Measurements from ENCODE around the gene SLC13A1.
"Not testable (repeated sequence)": the region's sequence is repeated elsewhere in the genome, so short reads cannot be mapped to it uniquely, and the experiment has no call there.

Gene SLC13A1, protein sequence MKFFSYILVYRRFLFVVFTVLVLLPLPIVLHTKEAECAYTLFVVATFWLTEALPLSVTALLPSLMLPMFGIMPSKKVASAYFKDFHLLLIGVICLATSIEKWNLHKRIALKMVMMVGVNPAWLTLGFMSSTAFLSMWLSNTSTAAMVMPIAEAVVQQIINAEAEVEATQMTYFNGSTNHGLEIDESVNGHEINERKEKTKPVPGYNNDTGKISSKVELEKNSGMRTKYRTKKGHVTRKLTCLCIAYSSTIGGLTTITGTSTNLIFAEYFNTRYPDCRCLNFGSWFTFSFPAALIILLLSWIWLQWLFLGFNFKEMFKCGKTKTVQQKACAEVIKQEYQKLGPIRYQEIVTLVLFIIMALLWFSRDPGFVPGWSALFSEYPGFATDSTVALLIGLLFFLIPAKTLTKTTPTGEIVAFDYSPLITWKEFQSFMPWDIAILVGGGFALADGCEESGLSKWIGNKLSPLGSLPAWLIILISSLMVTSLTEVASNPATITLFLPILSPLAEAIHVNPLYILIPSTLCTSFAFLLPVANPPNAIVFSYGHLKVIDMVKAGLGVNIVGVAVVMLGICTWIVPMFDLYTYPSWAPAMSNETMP

DNA sequence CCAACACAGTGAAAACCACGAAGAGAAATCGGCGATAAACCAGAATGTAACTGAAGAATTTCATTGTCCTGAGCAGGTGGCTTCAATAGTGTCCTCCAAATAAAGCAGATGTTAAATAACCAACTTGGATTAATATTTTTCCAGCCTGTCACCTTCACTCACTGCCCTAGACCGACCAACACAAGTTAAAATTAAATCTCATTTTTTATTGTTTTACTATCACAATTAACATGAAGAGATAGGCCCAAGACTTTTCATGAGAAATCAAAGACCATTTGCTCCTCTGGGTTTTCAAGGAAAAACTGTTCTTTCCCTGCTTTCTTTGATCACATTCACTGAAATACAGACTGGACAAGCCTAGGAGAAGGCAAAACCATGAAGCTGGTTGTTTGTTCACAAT, at the start of gene SLC13A1:
TSS of gene SLC13A1 (minus strand) at position 87 of the 400 bp plus-strand sequence. CDS start at position 64, 23 bp downstream.
- Histone ChIP-seq H3K9me3 (ENCODE audit: low read length) (no peaks in the 10 kb centered on the region), H2AFZ (ENCODE audit: low read depth, low read length) (no peak within 1 kb of the TSS), H3K27me3 (ENCODE audit: insufficient read depth, low read length) (no peaks in the 10 kb centered on the region)

GRCh38 chr7:123244768-123245167, 45.0 kb upstream of the SLC13A1 start:
- Histone ChIP-seq H3K4me1 (ENCODE audit: insufficient read depth, low read length) (peaks cover 8% of the 10 kb centered on the region), H3K9me3 (ENCODE audit: low read length) (no peaks in the 10 kb centered on the region), H3K36me3 (ENCODE audit: insufficient read depth, low read length) (no peaks in the 10 kb centered on the region), H2AFZ (ENCODE audit: low read depth, low read length) (no peak overlapping the region), H3K27me3 (ENCODE audit: insufficient read depth, low read length) (no peaks in the 10 kb centered on the region), H3K4me3 (ENCODE audit: low read length) (no peak overlapping the region)

More for the DNA sequence above, at the start of gene SLC13A1:
- Histone ChIP-seq H3K4me3 (ENCODE audit: low read length) (no peak within 1 kb of the TSS), H3K36me3 (ENCODE audit: insufficient read depth, low read length) (no peaks in the 10 kb centered on the region), H3K4me1 (ENCODE audit: insufficient read depth, low read length) (no peaks in the 10 kb centered on the region)

DNA sequence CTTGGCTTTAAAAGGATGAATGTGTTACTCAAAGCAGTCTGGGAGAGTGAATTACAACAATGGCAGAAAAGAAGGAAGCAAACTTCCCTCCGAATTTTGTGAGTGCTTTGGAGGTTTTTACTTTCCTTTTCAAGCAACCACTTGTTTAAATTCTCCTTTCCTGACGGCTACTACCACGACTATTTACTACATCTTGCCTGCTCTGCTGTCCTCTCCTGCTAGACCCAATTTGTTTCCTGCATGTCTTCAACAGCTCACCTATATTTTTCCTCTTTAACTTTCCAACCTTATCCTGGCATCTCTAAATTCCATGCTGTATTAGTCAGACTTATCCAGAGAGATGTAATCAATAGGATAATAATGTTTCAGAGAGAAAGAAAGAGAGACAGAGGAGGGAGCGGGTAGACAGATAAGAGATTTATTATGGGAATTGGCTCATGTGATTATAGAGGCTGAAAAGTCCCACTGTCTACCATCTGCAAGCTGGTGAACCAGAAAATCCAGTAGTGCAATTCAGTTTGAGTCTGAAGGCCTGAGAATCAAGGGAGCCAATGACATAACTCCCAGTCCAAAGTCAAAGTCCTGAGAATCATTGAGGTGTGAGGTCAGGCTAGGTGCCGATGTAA, 42.8 kb upstream of the SLC13A1 start:
- no peaks in the 10 kb centered on the region for H3K27me3 ChIP-seq (ENCODE audit: insufficient read depth, low read length)
- no peak overlapping the region for H2AFZ ChIP-seq (ENCODE audit: low read depth, low read length)
- H3K4me1 ChIP-seq (ENCODE audit: insufficient read depth, low read length): peaks cover 8% of the 10 kb centered on the region
- H3K36me3 ChIP-seq (ENCODE audit: insufficient read depth, low read length): no peaks in the 10 kb centered on the region
- H3K4me3 ChIP-seq (ENCODE audit: low read length): no peak overlapping the region
- H3K9me3 ChIP-seq (ENCODE audit: low read length): no peaks in the 10 kb centered on the region

GRCh38 chr7:123241809-123242208, 42.0 kb upstream of the SLC13A1 start:
- Histone ChIP-seq H3K36me3 (ENCODE audit: insufficient read depth, low read length) (no peaks in the 10 kb centered on the region), H3K4me1 (ENCODE audit: insufficient read depth, low read length) (peaks cover 7% of the 10 kb centered on the region), H3K4me3 (ENCODE audit: low read length) (no peak overlapping the region), H2AFZ (ENCODE audit: low read depth, low read length) (no peak overlapping the region), H3K27me3 (ENCODE audit: insufficient read depth, low read length) (no peaks in the 10 kb centered on the region), H3K9me3 (ENCODE audit: low read length) (no peaks in the 10 kb centered on the region)

- H3K9me3 ChIP-seq (ENCODE audit: low read length): peaks cover 2% of the 10 kb centered on the region
Measured at GRCh38 chr7:123231021-123232000, 31.5 kb upstream of the SLC13A1 start.

GRCh38 chr7:123230603-123231002, 30.8 kb upstream of the SLC13A1 start:
- H3K4me3 ChIP-seq (ENCODE audit: low read length): no peak overlapping the region
- H3K36me3 ChIP-seq (ENCODE audit: insufficient read depth, low read length): no peaks in the 10 kb centered on the region
- H3K27me3 ChIP-seq (ENCODE audit: insufficient read depth, low read length): no peaks in the 10 kb centered on the region
- H3K9me3 ChIP-seq (ENCODE audit: low read length): peaks cover 2% of the 10 kb centered on the region
- no peak overlapping the region for H2AFZ ChIP-seq (ENCODE audit: low read depth, low read length)
- H3K4me1 ChIP-seq (ENCODE audit: insufficient read depth, low read length): peaks cover 12% of the 10 kb centered on the region

More at GRCh38 chr7:123231021-123232000, 31.5 kb upstream of the SLC13A1 start:
- Histone ChIP-seq H3K27me3 (ENCODE audit: insufficient read depth, low read length) (no peaks in the 10 kb centered on the region), H3K4me1 (ENCODE audit: insufficient read depth, low read length) (peaks cover 12% of the 10 kb centered on the region), H2AFZ (ENCODE audit: low read depth, low read length) (no peak overlapping the region), H3K4me3 (ENCODE audit: low read length) (no peak overlapping the region), H3K36me3 (ENCODE audit: insufficient read depth, low read length) (no peaks in the 10 kb centered on the region)

- no peaks in the 10 kb centered on the region for H3K27me3 ChIP-seq (ENCODE audit: insufficient read depth, low read length)
- peaks cover 2% of the 10 kb centered on the region for H3K9me3 ChIP-seq (ENCODE audit: low read length)
- peaks cover 12% of the 10 kb centered on the region for H3K4me1 ChIP-seq (ENCODE audit: insufficient read depth, low read length)
- H3K4me3 ChIP-seq (ENCODE audit: low read length): no peak overlapping the region
- no peak overlapping the region for H2AFZ ChIP-seq (ENCODE audit: low read depth, low read length)
- no peaks in the 10 kb centered on the region for H3K36me3 ChIP-seq (ENCODE audit: insufficient read depth, low read length)
Measured at GRCh38 chr7:123230147-123230546, 30.4 kb upstream of the SLC13A1 start.

- Histone ChIP-seq H3K4me1 (ENCODE audit: insufficient read depth, low read length) (peaks cover 12% of the 10 kb centered on the region), H2AFZ (ENCODE audit: low read depth, low read length) (no peak overlapping the region), H3K36me3 (ENCODE audit: insufficient read depth, low read length) (no peaks in the 10 kb centered on the region), H3K4me3 (ENCODE audit: low read length) (no peak overlapping the region), H3K9me3 (ENCODE audit: low read length) (peaks cover 2% of the 10 kb centered on the region), H3K27me3 (ENCODE audit: insufficient read depth, low read length) (no peaks in the 10 kb centered on the region)
Measured at GRCh38 chr7:123229426-123229825, 29.7 kb upstream of the SLC13A1 start.

GRCh38 chr7:123227666-123228065, 27.9 kb upstream of the SLC13A1 start:
- H2AFZ ChIP-seq (ENCODE audit: low read depth, low read length); H3K36me3 ChIP-seq (ENCODE audit: insufficient read depth, low read length); H3K4me1 ChIP-seq (ENCODE audit: insufficient read depth, low read length); H3K9me3 ChIP-seq (ENCODE audit: low read length); H3K27me3 ChIP-seq (ENCODE audit: insufficient read depth, low read length); H3K4me3 ChIP-seq (ENCODE audit: low read length): not testable (repeated sequence)

GRCh38 chr7:123220396-123220795, 20.6 kb upstream of the SLC13A1 start:
- Histone ChIP-seq H3K9me3 (ENCODE audit: low read length) (no peaks in the 10 kb centered on the region), H3K27me3 (ENCODE audit: insufficient read depth, low read length) (no peaks in the 10 kb centered on the region), H3K4me1 (ENCODE audit: insufficient read depth, low read length) (no peaks in the 10 kb centered on the region), H3K4me3 (ENCODE audit: low read length) (no peak overlapping the region), H2AFZ (ENCODE audit: low read depth, low read length) (no peak overlapping the region), H3K36me3 (ENCODE audit: insufficient read depth, low read length) (no peaks in the 10 kb centered on the region)

DNA sequence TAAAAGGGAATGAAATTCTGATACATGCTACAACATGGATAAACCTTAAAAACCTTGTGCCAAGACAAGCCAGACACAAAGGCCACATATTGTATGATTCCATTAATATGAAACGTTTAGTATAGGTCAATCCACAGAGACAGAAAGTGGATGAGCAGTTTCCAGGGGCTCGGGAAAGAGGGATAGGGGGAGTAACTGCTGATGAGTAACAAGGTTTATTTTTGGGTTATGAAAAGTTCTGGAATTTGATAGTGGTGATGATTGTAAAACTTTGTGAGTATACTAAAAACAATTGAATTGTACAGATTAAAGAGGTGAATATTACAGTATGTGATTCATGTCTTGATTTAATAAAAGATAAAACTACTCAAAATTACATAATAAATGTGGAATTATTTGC, 19.1 kb upstream of the SLC13A1 start:
- Histone ChIP-seq H2AFZ (ENCODE audit: low read depth, low read length) (no peak overlapping the region), H3K36me3 (ENCODE audit: insufficient read depth, low read length) (no peaks in the 10 kb centered on the region), H3K9me3 (ENCODE audit: low read length) (no peaks in the 10 kb centered on the region), H3K4me3 (ENCODE audit: low read length) (no peak overlapping the region), H3K27me3 (ENCODE audit: insufficient read depth, low read length) (no peaks in the 10 kb centered on the region), H3K4me1 (ENCODE audit: insufficient read depth, low read length) (no peaks in the 10 kb centered on the region)

DNA sequence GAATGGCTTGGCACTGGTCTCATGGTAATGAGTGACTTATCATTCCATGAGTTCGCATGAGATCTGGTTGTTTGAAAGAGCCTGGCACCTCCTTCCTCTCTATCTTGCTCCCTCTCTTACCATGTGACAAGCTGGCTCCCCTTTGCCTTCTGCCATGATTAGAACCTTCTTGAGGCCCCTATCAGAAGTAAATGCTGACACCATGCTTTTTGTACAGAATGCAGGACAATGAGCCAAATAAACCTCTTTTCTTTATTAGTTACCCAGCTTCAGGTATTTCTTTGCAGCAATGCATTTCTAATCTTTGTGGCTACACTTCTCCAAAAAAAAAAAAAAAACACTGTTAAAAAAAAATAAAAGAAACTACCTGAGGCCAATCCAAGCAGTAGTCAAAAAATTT, 17.1 kb upstream of the SLC13A1 start:
- H3K4me1 ChIP-seq (ENCODE audit: insufficient read depth, low read length): no peaks in the 10 kb centered on the region

More for the DNA sequence above, 17.1 kb upstream of the SLC13A1 start:
- no peak overlapping the region for H2AFZ ChIP-seq (ENCODE audit: low read depth, low read length)
- no peaks in the 10 kb centered on the region for H3K9me3 ChIP-seq (ENCODE audit: low read length)
- H3K36me3 ChIP-seq (ENCODE audit: insufficient read depth, low read length): no peaks in the 10 kb centered on the region
- no peak overlapping the region for H3K4me3 ChIP-seq (ENCODE audit: low read length)
- no peaks in the 10 kb centered on the region for H3K27me3 ChIP-seq (ENCODE audit: insufficient read depth, low read length)

All from neuron (in vitro differentiated cells).